ENCODE data around the gene CYP24A1. TPM values are rescaled to one million over a fixed set of nuclear protein-coding genes. Genes with fewer than 3 reads are reported as not detected.

CYP24A1 gene
- total and polyA plus RNA-seq, 2 of the 13 experiments (the other 11 are each of a cell fraction or from before 2014, with no cell fraction given), result 9.4 to 32.7 TPM

DNA sequence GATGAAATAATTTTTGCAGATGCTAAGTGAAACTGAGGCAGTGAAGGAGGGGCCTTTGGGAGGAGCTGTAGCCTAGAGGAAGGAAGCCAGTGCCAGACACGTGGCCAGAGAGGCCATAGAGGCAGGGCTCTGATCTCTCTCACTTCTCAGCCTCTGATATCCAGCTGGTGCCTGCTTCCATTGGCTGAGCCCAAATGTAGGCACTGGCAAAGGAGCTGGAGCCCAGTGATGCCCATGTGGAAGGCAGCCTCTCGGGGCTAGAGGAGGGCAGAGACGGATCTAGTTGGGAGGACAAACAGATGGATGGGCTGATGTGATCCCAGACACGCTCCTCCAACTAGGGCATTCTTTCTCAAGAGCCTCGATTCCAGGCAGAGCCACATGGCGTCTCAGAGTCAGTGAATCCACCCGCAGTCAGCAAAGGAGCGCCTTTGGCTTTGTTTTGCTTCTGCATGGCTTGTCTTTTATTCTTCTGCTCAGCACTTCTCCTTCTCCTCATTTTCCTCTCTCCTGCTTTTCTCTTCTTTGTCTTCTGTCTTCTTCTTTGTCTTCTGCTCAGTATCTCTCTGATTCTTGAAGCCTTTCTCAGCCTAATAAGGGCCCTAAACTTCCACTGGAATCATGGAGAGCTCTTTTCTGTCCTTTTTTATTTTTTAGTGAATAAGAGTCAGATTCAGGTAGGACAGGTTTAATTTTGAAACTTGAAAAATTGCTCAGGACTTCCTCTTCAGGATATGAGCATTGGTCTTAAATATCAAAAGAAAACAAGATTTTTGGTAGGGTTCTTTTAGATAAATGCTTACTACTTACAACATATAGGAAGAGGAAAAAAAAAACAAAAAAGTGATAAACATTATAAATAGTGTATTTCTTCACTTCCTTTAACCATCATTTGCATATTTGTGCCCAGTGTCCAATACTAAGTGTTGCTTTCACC is 41.8 kb downstream of the CYP24A1 start (continued):
- TF ChIP-seq, protein P1, sequence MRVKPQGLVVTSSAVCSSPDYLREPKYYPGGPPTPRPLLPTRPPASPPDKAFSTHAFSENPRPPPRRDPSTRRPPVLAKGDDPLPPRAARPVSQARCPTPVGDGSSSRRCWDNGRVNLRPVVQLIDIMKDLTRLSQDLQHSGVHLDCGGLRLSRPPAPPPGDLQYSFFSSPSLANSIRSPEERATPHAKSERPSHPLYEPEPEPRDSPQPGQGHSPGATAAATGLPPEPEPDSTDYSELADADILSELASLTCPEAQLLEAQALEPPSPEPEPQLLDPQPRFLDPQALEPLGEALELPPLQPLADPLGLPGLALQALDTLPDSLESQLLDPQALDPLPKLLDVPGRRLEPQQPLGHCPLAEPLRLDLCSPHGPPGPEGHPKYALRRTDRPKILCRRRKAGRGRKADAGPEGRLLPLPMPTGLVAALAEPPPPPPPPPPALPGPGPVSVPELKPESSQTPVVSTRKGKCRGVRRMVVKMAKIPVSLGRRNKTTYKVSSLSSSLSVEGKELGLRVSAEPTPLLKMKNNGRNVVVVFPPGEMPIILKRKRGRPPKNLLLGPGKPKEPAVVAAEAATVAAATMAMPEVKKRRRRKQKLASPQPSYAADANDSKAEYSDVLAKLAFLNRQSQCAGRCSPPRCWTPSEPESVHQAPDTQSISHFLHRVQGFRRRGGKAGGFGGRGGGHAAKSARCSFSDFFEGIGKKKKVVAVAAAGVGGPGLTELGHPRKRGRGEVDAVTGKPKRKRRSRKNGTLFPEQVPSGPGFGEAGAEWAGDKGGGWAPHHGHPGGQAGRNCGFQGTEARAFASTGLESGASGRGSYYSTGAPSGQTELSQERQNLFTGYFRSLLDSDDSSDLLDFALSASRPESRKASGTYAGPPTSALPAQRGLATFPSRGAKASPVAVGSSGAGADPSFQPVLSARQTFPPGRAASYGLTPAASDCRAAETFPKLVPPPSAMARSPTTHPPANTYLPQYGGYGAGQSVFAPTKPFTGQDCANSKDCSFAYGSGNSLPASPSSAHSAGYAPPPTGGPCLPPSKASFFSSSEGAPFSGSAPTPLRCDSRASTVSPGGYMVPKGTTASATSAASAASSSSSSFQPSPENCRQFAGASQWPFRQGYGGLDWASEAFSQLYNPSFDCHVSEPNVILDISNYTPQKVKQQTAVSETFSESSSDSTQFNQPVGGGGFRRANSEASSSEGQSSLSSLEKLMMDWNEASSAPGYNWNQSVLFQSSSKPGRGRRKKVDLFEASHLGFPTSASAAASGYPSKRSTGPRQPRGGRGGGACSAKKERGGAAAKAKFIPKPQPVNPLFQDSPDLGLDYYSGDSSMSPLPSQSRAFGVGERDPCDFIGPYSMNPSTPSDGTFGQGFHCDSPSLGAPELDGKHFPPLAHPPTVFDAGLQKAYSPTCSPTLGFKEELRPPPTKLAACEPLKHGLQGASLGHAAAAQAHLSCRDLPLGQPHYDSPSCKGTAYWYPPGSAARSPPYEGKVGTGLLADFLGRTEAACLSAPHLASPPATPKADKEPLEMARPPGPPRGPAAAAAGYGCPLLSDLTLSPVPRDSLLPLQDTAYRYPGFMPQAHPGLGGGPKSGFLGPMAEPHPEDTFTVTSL (CRISPR knock-in tag; IDR thresholded peaks at IDR 0.05; ENCODE audit: borderline replicate concordance), result no peak
- TF ChIP-seq ZNF562 (CRISPR knock-in tag; IDR thresholded peaks at IDR 0.05; ENCODE audit: borderline replicate concordance) (no peak), THYN1 (CRISPR knock-in tag; IDR thresholded peaks at IDR 0.05; ENCODE audit: borderline replicate concordance, low read depth) (0 out of 2 replicates have a peak, but pooled peaks have one; percentile 25), KAT7 (CRISPR knock-in tag; IDR thresholded peaks at IDR 0.05; ENCODE audit: borderline replicate concordance) (no peak), DMAP1 (CRISPR knock-in tag; IDR thresholded peaks at IDR 0.05) (no peak), HNRNPH1 (optimal IDR thresholded peaks at IDR 0.05; ENCODE audit: low read depth, low read length) (no peak), POGZ (CRISPR knock-in tag; IDR thresholded peaks at IDR 0.05) (no peak), ELF1 (CRISPR knock-in tag; IDR thresholded peaks at IDR 0.05) (0 out of 2 replicates have a peak, but pooled peaks have one; percentile 16), ASH2L (IDR thresholded peaks at IDR 0.05; ENCODE audit: insufficient read length, low read depth, low read length) (no peak), ZNF652 (CRISPR knock-in tag; IDR thresholded peaks at IDR 0.05; ENCODE audit: borderline replicate concordance, low read depth) (no peak), HHEX (CRISPR knock-in tag; IDR thresholded peaks at IDR 0.05) (no peak), SIN3B (IDR thresholded peaks at IDR 0.05; ENCODE audit: low read length) (no peak), SIX4 (CRISPR knock-in tag; IDR thresholded peaks at IDR 0.05) (no peak), SALL2 (CRISPR knock-in tag; IDR thresholded peaks at IDR 0.05) (no peak), MBD4 (IDR thresholded peaks at IDR 0.05; ENCODE audit: borderline replicate concordance, low read length) (no peak), ZSCAN9 (CRISPR knock-in tag; IDR thresholded peaks at IDR 0.05; ENCODE audit: borderline replicate concordance) (no peak), HNF4A (CRISPR knock-in tag; IDR thresholded peaks at IDR 0.05) (no peak), POLR2AphosphoS5 (IDR thresholded peaks at IDR 0.05; ENCODE audit: low read depth, low read length) (no peak), CENPT (CRISPR knock-in tag; IDR thresholded peaks at IDR 0.05; ENCODE audit: low read depth) (no peak)
- TF ChIP-seq, protein P2, sequence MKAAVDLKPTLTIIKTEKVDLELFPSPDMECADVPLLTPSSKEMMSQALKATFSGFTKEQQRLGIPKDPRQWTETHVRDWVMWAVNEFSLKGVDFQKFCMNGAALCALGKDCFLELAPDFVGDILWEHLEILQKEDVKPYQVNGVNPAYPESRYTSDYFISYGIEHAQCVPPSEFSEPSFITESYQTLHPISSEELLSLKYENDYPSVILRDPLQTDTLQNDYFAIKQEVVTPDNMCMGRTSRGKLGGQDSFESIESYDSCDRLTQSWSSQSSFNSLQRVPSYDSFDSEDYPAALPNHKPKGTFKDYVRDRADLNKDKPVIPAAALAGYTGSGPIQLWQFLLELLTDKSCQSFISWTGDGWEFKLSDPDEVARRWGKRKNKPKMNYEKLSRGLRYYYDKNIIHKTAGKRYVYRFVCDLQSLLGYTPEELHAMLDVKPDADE (CRISPR knock-in tag; IDR thresholded peaks at IDR 0.05), result no peak
- TF ChIP-seq, protein P3, sequence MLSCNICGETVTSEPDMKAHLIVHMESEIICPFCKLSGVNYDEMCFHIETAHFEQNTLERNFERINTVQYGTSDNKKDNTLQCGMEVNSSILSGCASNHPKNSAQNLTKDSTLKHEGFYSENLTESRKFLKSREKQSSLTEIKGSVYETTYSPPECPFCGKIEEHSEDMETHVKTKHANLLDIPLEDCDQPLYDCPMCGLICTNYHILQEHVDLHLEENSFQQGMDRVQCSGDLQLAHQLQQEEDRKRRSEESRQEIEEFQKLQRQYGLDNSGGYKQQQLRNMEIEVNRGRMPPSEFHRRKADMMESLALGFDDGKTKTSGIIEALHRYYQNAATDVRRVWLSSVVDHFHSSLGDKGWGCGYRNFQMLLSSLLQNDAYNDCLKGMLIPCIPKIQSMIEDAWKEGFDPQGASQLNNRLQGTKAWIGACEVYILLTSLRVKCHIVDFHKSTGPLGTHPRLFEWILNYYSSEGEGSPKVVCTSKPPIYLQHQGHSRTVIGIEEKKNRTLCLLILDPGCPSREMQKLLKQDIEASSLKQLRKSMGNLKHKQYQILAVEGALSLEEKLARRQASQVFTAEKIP (CRISPR knock-in tag; IDR thresholded peaks at IDR 0.05; ENCODE audit: borderline replicate concordance), result no peak
- TF ChIP-seq, protein P4, sequence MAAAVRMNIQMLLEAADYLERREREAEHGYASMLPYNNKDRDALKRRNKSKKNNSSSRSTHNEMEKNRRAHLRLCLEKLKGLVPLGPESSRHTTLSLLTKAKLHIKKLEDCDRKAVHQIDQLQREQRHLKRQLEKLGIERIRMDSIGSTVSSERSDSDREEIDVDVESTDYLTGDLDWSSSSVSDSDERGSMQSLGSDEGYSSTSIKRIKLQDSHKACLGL (CRISPR knock-in tag; IDR thresholded peaks at IDR 0.05), result no peak; the same call in 1 of the 2 replicates
